GM12878 (cell line): Measurements from ENCODE around the gene TP53BP1. TPM values are rescaled to one million over a fixed set of nuclear protein-coding genes. Genes with fewer than 3 reads are reported as not detected.

Experiments
- ATAC-seq: fragments of 200-7000 bp; cut with Tn5 transposase; 3 replicates; pipeline ENCODE4 v1.9.1; 2020; ENCODE audit warnings: mild to moderate bottlenecking, moderate library complexity
- BruUV-seq: library from RNA; stranded (reverse); fragments of 400-500 nt; replicated peaks from 2 replicates; lab custom pipeline; 2021; lab: Mats Ljungman, UMichigan
- CTCF ChIA-PET: fragments of 300-600 bp; sonication (Branson Sonifier 250); formaldehyde crosslinking; extraction: SDS; loops from one replicate; lab custom pipeline; 2021; ENCODE audit warnings: inconsistent platforms; lab: Yijun Ruan, JAX
- POLR2A ChIA-PET: fragments of 350-600 bp; formaldehyde crosslinking; extraction: SDS; loops from one replicate; lab custom pipeline; 2021; ENCODE audit warnings: inconsistent platforms; lab: Charles Lee
- RAD21 ChIA-PET: fragments of 300-600 bp; sonication (Branson Sonifier 250); formaldehyde crosslinking; loops from one replicate; lab custom pipeline; 2023; ENCODE audit warnings: antibody characterized with exemption; ENCODE audit not compliant: unreplicated experiment; lab: Charles Lee
- SMC1A ChIA-PET: fragments of 300-600 bp; sonication (Branson Sonifier 250); formaldehyde crosslinking; loops from one replicate; lab custom pipeline; 2023; ENCODE audit not compliant: unreplicated experiment, uncharacterized antibody; lab: Charles Lee
- DNase-seq: peaks from one replicate; pipeline ENCODE4 v3.0.0-alpha.2; 2011; ENCODE audit warnings: low read depth, low spot score
- FAIRE-seq: peaks from 3 replicates; lab custom pipeline; 2011; peaks lifted over from hg19 to GRCh38; lab: Jason Lieb, UNC
- H2AFZ ChIP-seq: 2 replicates; pipeline ENCODE4 v1.6.0; 2011; ENCODE audit warnings: low read depth, low read length, control low read depth; ENCODE audit not compliant: control insufficient read depth
- H3K27ac ChIP-seq: 2 replicates; pipeline ENCODE4 v1.5.1; 2011; ENCODE audit warnings: control low read depth; ENCODE audit not compliant: control insufficient read depth, insufficient read depth
- H3K27me3 ChIP-seq, 2 experiments: replicated peaks in 1 of 2; 2 replicates each; pipeline versions ENCODE4 v1.6.0 to v1.6.1; 2011; ENCODE audit warnings: low read length in 1 of 2; ENCODE audit not compliant: control insufficient read depth in 2 of 2, insufficient read depth in 2 of 2
- H3K36me3 ChIP-seq, 2 experiments: 2 replicates each; pipeline ENCODE4 v1.5.1; 2011; ENCODE audit warnings: low read length in 1 of 2; ENCODE audit not compliant: control insufficient read depth in 2 of 2, insufficient read depth in 2 of 2
- H3K4me1 ChIP-seq: 2 replicates; pipeline ENCODE4 v1.6.1; 2011; ENCODE audit warnings: mild to moderate bottlenecking, low read length, moderate library complexity, mixed read lengths; ENCODE audit not compliant: control insufficient read depth, insufficient read depth
- H3K4me2 ChIP-seq: 2 replicates; pipeline ENCODE4 v1.6.0; 2011; ENCODE audit warnings: control low read depth; ENCODE audit not compliant: control insufficient read depth, insufficient read depth
- H3K4me3 ChIP-seq: fragments of 200-600 bp; sonication (generic); 2 replicates; pipeline ENCODE4 v1.5.1; 2016
- H3K79me2 ChIP-seq: 2 replicates; pipeline ENCODE4 v1.6.0; 2011; ENCODE audit warnings: low read length; ENCODE audit not compliant: control insufficient read depth, insufficient read depth
- H3K9ac ChIP-seq: 2 replicates; pipeline ENCODE4 v1.8.0; 2011; ENCODE audit warnings: low read length, control low read depth, mixed read lengths; ENCODE audit not compliant: control insufficient read depth, insufficient read depth
- H3K9me3 ChIP-seq: replicated peaks from 3 replicates; pipeline ENCODE4 v1.5.1; 2011; ENCODE audit warnings: mild to moderate bottlenecking, low read length; ENCODE audit not compliant: control insufficient read depth, insufficient read depth
- H4K20me1 ChIP-seq: 2 replicates; pipeline ENCODE4 v1.6.0; 2011; ENCODE audit not compliant: control insufficient read depth, insufficient read depth
- CBX5 ChIP-seq: sonication (generic); IDR thresholded peaks from 2 replicates; pipeline ENCODE4 v1.6.1; 2016; ENCODE audit warnings: low read depth, moderate library complexity, mild to moderate bottlenecking, inconsistent platforms
- EED ChIP-seq: sonication (generic); IDR thresholded peaks from 2 replicates; pipeline ENCODE4 v1.6.1; 2016; ENCODE audit warnings: antibody characterized with exemption, low read depth
- KLF5 ChIP-seq: fragments of 450-650 bp; IDR thresholded peaks from 2 replicates; pipeline ENCODE4 v1.6.1; 2014; ENCODE audit warnings: mild to moderate bottlenecking; ENCODE audit not compliant: partially characterized antibody
- MEF2A ChIP-seq: IDR thresholded peaks from 2 replicates; pipeline ENCODE4 v1.6.1; 2011; ENCODE audit warnings: low read depth, mild to moderate bottlenecking, low read length, moderate library complexity; ENCODE audit not compliant: insufficient read depth
- MYC ChIP-seq: IDR thresholded peaks from 2 replicates; pipeline ENCODE4 v1.6.1; 2011; ENCODE audit warnings: mild to moderate bottlenecking, low read length, moderate library complexity, inconsistent platforms; ENCODE audit not compliant: insufficient read depth, insufficient replicate concordance, insufficient read length, severe bottlenecking
- NFYA ChIP-seq: IDR thresholded peaks from 2 replicates; pipeline ENCODE4 v1.6.1; 2011; ENCODE audit warnings: low read depth, mild to moderate bottlenecking, low read length, improper control_type of control experiment, borderline replicate concordance
- NR2C1 ChIP-seq: fragments of 450-650 bp; IDR thresholded peaks from 2 replicates; pipeline ENCODE4 v1.6.1; 2017; ENCODE audit warnings: antibody characterized with exemption, mild to moderate bottlenecking, moderate library complexity
- NRF1 ChIP-seq: conservative IDR thresholded peaks from 2 replicates; pipeline ENCODE4 v1.6.1; 2011; ENCODE audit warnings: mild to moderate bottlenecking, low read depth, low read length, improper control_type of control experiment
- POLR2A ChIP-seq: IDR thresholded peaks from 2 replicates; pipeline ENCODE4 v1.6.1; 2011; ENCODE audit warnings: low read depth, mild to moderate bottlenecking, low read length
- POLR2AphosphoS5 ChIP-seq: IDR thresholded peaks from 2 replicates; pipeline ENCODE4 v1.6.1; 2011; ENCODE audit warnings: mild to moderate bottlenecking, low read length, inconsistent platforms
- RB1 ChIP-seq: fragments of 450-650 bp; formaldehyde crosslinking; IDR thresholded peaks from 2 replicates; pipeline ENCODE4 v1.6.1; 2017; ENCODE audit warnings: mild to moderate bottlenecking, borderline replicate concordance
- YY1 ChIP-seq: IDR thresholded peaks from 2 replicates; pipeline ENCODE4 v1.6.1; 2011; ENCODE audit warnings: low read depth, mild to moderate bottlenecking, low read length
- ZNF207 ChIP-seq: fragments of 450-650 bp; IDR thresholded peaks from 2 replicates; pipeline ENCODE4 v1.6.1; 2014; ENCODE audit warnings: antibody characterized with exemption, mild to moderate bottlenecking, borderline replicate concordance
- ZNF274 ChIP-seq: IDR thresholded peaks from one replicate; pipeline ENCODE4 v1.8.0; 2011; ENCODE audit not compliant: insufficient read length, insufficient read depth
- WGBS: methylation state at CpG from one replicate; pipeline ENCODE4 v1.1.6; 2016; ENCODE audit warnings: low lambda C conversion rate; ENCODE audit not compliant: insufficient replicate concordance, insufficient coverage; ENCODE audit errors: missing lambda C conversion rate; 5-methylcytosine and 5-hydroxymethylcytosine counted together
- in situ Hi-C: fragments of 300-500 bp; cut with MboI; formaldehyde crosslinking; loops from 9 replicates; pipeline ENCODE4 v1.14.3; 2018; ENCODE audit warnings: mixed read lengths
- intact Hi-C: fragments of 100-400 bp; cut with micrococcal nuclease; formaldehyde crosslinking; loops from one replicate; pipeline ENCODE4 v1.14.2; 2022; ENCODE audit not compliant: unreplicated experiment
- polyA plus RNA-seq, 11 experiments: library from polyadenylated mRNA; depleted of rRNA in 4 of 11; unstranded in 6 of 11; stranded (reverse) in 5 of 11; fragments of >200 nt; fragmentation: Nextera tagmentation in 4 of 11; fragmentation: Illumina TruSeq in 1 of 11; extraction: Ambion mirVana in 4 of 11; extraction: Trizol in 1 of 11; gene quantifications; 1 replicate in 1 of 11; 2 replicates in 10 of 11; pipeline versions ENCODE4 v1.2.1 to v1.2.3, GENCODE V29; 2011 to 2016; ENCODE audit warnings: inconsistent platforms in 2 of 11, missing spikeins in 2 of 11, low read depth in 1 of 11
- total RNA-seq, 4 experiments: library from RNA; depleted of rRNA in 3 of 4; stranded (reverse); fragments of >200 nt in 3 of 4; fragmentation: Illumina TruSeq in 1 of 4; extraction: Trizol in 1 of 4; gene quantifications; 2 replicates each; pipeline versions ENCODE4 v1.2.1 to v1.2.3, GENCODE V29; 2013 to 2021
- TF ChIP-seq, protein P1 (sequence below): IDR thresholded peaks from 2 replicates; pipeline ENCODE4 v1.6.1; 2011; ENCODE audit warnings: mild to moderate bottlenecking, low read depth, low read length, moderate library complexity; ENCODE audit not compliant: insufficient replicate concordance
- TF ChIP-seq, protein P2 (sequence below): fragments of 450-650 bp; IDR thresholded peaks from 2 replicates; pipeline ENCODE4 v1.6.1; 2014; ENCODE audit warnings: mild to moderate bottlenecking
- TF ChIP-seq, protein P3 (sequence below): IDR thresholded peaks from 2 replicates; pipeline ENCODE4 v1.6.1; 2012; ENCODE audit warnings: low read depth, low read length, improper control_type of control experiment

Gene TP53BP1
- total and polyA plus RNA-seq, 10 of the 15 experiments (the other 5 are each of a cell fraction or from before 2014, with no cell fraction given), result 6.2 to 50.2 (median 19.3) TPM

- TF ChIP-seq, protein P1, sequence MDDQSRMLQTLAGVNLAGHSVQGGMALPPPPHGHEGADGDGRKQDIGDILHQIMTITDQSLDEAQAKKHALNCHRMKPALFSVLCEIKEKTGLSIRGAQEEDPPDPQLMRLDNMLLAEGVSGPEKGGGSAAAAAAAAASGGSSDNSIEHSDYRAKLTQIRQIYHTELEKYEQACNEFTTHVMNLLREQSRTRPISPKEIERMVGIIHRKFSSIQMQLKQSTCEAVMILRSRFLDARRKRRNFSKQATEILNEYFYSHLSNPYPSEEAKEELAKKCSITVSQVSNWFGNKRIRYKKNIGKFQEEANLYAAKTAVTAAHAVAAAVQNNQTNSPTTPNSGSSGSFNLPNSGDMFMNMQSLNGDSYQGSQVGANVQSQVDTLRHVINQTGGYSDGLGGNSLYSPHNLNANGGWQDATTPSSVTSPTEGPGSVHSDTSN, result no peak
- no peak for TF ChIP-seq MYC
Observed at GRCh38 chr15:43505738-43506137, 12.8 kb upstream of the TP53BP1 start (continued).

GRCh38 chr15:43499635-43500034 is 6.7 kb upstream of the TP53BP1 start:
- H3K27ac ChIP-seq, result no peak overlapping the region
- no peak for DNase-seq
- H3K4me1 ChIP-seq, result no peaks in the 10 kb centered on the region
- H2AFZ ChIP-seq, result no peak overlapping the region
- no peak overlapping the region for H3K9ac ChIP-seq
- no peaks in the 10 kb centered on the region for H3K36me3 ChIP-seq
- 6% methylated on average over 1 of the region's 1 CpG for WGBS
- ChIA-PET POLR2A (no interaction called here), CTCF (interaction anchor here (1.9 kb wide), 1 partner anchor 12 kb away, joined by 5 read pairs; no protein-coding TSS in a partner anchor)
- H3K79me2 ChIP-seq, result no peaks in the 10 kb centered on the region
- no peak for ATAC-seq
- no TSS peak for BruUV-seq
- TF ChIP-seq NRF1 (no peak), NFYA (no peak), KLF5 (no peak), POLR2AphosphoS5 (no peak), YY1 (no peak), POLR2A (no peak), ZNF207 (no peak), NR2C1 (no peak), EED (no peak), ZNF274 (no peak), RB1 (no peak), CBX5 (no peak), MEF2A (no peak)
- TF ChIP-seq, protein P2, sequence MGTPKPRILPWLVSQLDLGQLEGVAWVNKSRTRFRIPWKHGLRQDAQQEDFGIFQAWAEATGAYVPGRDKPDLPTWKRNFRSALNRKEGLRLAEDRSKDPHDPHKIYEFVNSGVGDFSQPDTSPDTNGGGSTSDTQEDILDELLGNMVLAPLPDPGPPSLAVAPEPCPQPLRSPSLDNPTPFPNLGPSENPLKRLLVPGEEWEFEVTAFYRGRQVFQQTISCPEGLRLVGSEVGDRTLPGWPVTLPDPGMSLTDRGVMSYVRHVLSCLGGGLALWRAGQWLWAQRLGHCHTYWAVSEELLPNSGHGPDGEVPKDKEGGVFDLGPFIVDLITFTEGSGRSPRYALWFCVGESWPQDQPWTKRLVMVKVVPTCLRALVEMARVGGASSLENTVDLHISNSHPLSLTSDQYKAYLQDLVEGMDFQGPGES, result no peak
- TF ChIP-seq, protein P3, sequence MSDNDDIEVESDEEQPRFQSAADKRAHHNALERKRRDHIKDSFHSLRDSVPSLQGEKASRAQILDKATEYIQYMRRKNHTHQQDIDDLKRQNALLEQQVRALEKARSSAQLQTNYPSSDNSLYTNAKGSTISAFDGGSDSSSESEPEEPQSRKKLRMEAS, result no peak
- TF ChIP-seq, all 136 proteins: peak for 0
- Histone ChIP-seq H4K20me1 (no peaks in the 10 kb centered on the region), H3K9me3 (no peaks in the 10 kb centered on the region), H3K4me2 (no peak overlapping the region), H3K27me3 (no peaks in the 10 kb centered on the region), H3K4me3 (no peak overlapping the region)
- intact Hi-C loops (no loop called here), in situ Hi-C loops (no loop called here)
- no peak for FAIRE-seq
- ChIA-PET RAD21 (interaction anchor here (1.4 kb wide), 1 partner anchor 15 kb away, joined by 4 read pairs; no protein-coding TSS in a partner anchor), SMC1A (interaction anchor here (1.9 kb wide), 1 partner anchor 10 kb away, joined by 5 read pairs; no protein-coding TSS in a partner anchor)
